GM18867 (cell line): Measurements from ENCODE around the gene GP1BB.
"Not testable (repeated sequence)": the region's sequence is repeated elsewhere in the genome, so short reads cannot be mapped to it uniquely, and the experiment has no call there.

Experiments used
- ATAC-seq: cut with Tn5 transposase; IDR thresholded peaks from one replicate; pipeline ENCODE4 v1.9.1; 2021; ENCODE audit warnings: mild to moderate bottlenecking, moderate library complexity; ENCODE audit not compliant: unreplicated experiment

Gene GP1BB

GRCh38 chr22:19724927-19725661, 1.8 kb downstream of the GP1BB start:
- ATAC-seq, result no peak

GRCh38 chr22:19726064-19726788, 2.9 kb downstream of the GP1BB start:
- not testable (repeated sequence) for ATAC-seq

GRCh38 chr22:19727310-19728150, 4.2 kb downstream of the GP1BB start:
- ATAC-seq, result no peak

GRCh38 chr22:19728271-19728670, 4.9 kb downstream of the GP1BB start:
- ATAC-seq, result no peak

- ATAC-seq, result no peak
Observed at GRCh38 chr22:19728836-19729235, 5.5 kb downstream of the GP1BB start.

GRCh38 chr22:19729507-19729906, 6.2 kb downstream of the GP1BB start:
- no peak for ATAC-seq

GRCh38 chr22:19730198-19730597, 6.9 kb downstream of the GP1BB start:
- ATAC-seq, result no peak

- ATAC-seq, result no peak
Observed at GRCh38 chr22:19730655-19731360, 7.5 kb downstream of the GP1BB start.

GRCh38 chr22:19731361-19732135, 8.2 kb downstream of the GP1BB start:
- ATAC-seq, result no peak

- no peak for ATAC-seq
Observed at GRCh38 chr22:19732403-19733113, 9.2 kb downstream of the GP1BB start.

- no peak for ATAC-seq
Observed at GRCh38 chr22:19733755-19734154, 10.4 kb downstream of the GP1BB start.

GRCh38 chr22:19734163-19734562, 10.8 kb downstream of the GP1BB start:
- ATAC-seq, result no peak

GRCh38 chr22:19734837-19735382, 11.6 kb downstream of the GP1BB start:
- ATAC-seq, result no peak

- ATAC-seq, result no peak
Observed at GRCh38 chr22:19735665-19736510, 12.5 kb downstream of the GP1BB start.

GRCh38 chr22:19737846-19738663, 14.7 kb downstream of the GP1BB start:
- ATAC-seq, result no peak

- no peak for ATAC-seq
Observed at GRCh38 chr22:19738664-19739447, 15.5 kb downstream of the GP1BB start.

- ATAC-seq, result no peak
Observed at GRCh38 chr22:19739448-19739895, 16.1 kb downstream of the GP1BB start.
